Natural killer cell (primary cell): ENCODE results near the gene TMOD2. TPM values are rescaled to one million over a fixed set of nuclear protein-coding genes. Genes with fewer than 3 reads are reported as not detected.

Experiments
- ATAC-seq, 3 donors: fragments of 150-1000 bp in 2 of 3; fragments of 200-7000 bp in 1 of 3; cut with Tn5 transposase; 1 replicate in 1 of 3; 2 replicates in 2 of 3; pipeline ENCODE4 v1.10.0; 2021; ENCODE audit warnings: mild to moderate bottlenecking in 2 of 3, moderate library complexity in 2 of 3
- DNase-seq, 2 donors: peaks; one replicate each; pipeline versions ENCODE4 v3.0.0 to v3.0.0-alpha.2; 2013 to 2021; ENCODE audit warnings: mixed read lengths in 1 of 2
- H3K27ac ChIP-seq: one replicate; pipeline ENCODE4 v1.5.1; 2013; ENCODE audit warnings: mild to moderate bottlenecking, low read length
- H3K27me3 ChIP-seq: one replicate; pipeline ENCODE4 v1.6.1; 2013; ENCODE audit warnings: low read length; ENCODE audit not compliant: control insufficient read depth, insufficient read depth
- H3K36me3 ChIP-seq: one replicate; pipeline ENCODE4 v1.6.1; 2013; ENCODE audit warnings: low read length; ENCODE audit not compliant: control insufficient read depth, insufficient read depth
- H3K4me1 ChIP-seq: one replicate; pipeline ENCODE4 v1.6.1; 2013; ENCODE audit warnings: low read length; ENCODE audit not compliant: control insufficient read depth, insufficient read depth
- H3K4me3 ChIP-seq: one replicate; pipeline ENCODE4 v1.5.1; 2013; ENCODE audit warnings: low read length
- H3K9me3 ChIP-seq: one replicate; pipeline ENCODE4 v1.6.1; 2013; ENCODE audit warnings: low read length; ENCODE audit not compliant: control insufficient read depth, insufficient read depth
- H3K27ac Mint-ChIP-seq, 2 donors: one replicate each; pipeline ENCODE4 v1.8.0; 2022; ENCODE audit warnings: mild to moderate bottlenecking in 2 of 2, mixed read lengths in 2 of 2, moderate library complexity in 1 of 2
- H3K27me3 Mint-ChIP-seq, 2 donors: one replicate each; pipeline ENCODE4 v1.8.0; 2022; ENCODE audit warnings: low read depth in 2 of 2, mixed read lengths in 2 of 2
- H3K36me3 Mint-ChIP-seq: one replicate; pipeline ENCODE4 v1.8.0; 2022; ENCODE audit warnings: mixed read lengths
- H3K4me1 Mint-ChIP-seq, 2 donors: one replicate each; pipeline ENCODE4 v1.8.0; 2022; ENCODE audit warnings: mixed read lengths in 2 of 2
- H3K4me3 Mint-ChIP-seq: one replicate; pipeline ENCODE4 v1.8.0; 2022; ENCODE audit warnings: mild to moderate bottlenecking, moderate library complexity, mixed read lengths
- H3K9me3 Mint-ChIP-seq, 2 donors: one replicate each; pipeline ENCODE4 v1.8.0; 2022; ENCODE audit warnings: mixed read lengths in 2 of 2
- WGBS: methylation state at CpG from one replicate; pipeline ENCODE4 v1.1.7; 2013; ENCODE audit warnings: missing lambda C conversion rate; ENCODE audit not compliant: insufficient coverage; 5-methylcytosine and 5-hydroxymethylcytosine counted together
- intact Hi-C: fragments of 100-400 bp; cut with micrococcal nuclease; formaldehyde crosslinking; loops from one replicate; pipeline ENCODE4 v1.14.2; 2022
- total RNA-seq, 4 donors: library from RNA; stranded (reverse); fragments of 120-200 nt in 1 of 4; gene quantifications; one replicate each; pipeline versions ENCODE4 v1.2.3 to v1.2.4, GENCODE V29; 2013 to 2022
- TF ChIP-seq, protein P1 (sequence below): fragments of 200-600 bp; IDR thresholded peaks from one replicate; pipeline ENCODE4 v1.8.0; 2022; ENCODE audit warnings: antibody characterized with exemption

The TMOD2 gene
- total RNA-seq, 3 donors from 2014 or later (not counting 1 experiment from before 2014, with no cell fraction given) = 1.6 to 4.7 (median 1.6) TPM

- intact Hi-C loops = no loop called here
- H3K4me3 Mint-ChIP-seq = no peak overlapping the region
- TF ChIP-seq, protein P1, sequence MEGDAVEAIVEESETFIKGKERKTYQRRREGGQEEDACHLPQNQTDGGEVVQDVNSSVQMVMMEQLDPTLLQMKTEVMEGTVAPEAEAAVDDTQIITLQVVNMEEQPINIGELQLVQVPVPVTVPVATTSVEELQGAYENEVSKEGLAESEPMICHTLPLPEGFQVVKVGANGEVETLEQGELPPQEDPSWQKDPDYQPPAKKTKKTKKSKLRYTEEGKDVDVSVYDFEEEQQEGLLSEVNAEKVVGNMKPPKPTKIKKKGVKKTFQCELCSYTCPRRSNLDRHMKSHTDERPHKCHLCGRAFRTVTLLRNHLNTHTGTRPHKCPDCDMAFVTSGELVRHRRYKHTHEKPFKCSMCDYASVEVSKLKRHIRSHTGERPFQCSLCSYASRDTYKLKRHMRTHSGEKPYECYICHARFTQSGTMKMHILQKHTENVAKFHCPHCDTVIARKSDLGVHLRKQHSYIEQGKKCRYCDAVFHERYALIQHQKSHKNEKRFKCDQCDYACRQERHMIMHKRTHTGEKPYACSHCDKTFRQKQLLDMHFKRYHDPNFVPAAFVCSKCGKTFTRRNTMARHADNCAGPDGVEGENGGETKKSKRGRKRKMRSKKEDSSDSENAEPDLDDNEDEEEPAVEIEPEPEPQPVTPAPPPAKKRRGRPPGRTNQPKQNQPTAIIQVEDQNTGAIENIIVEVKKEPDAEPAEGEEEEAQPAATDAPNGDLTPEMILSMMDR = no peak
- no peak overlapping the region for H3K27ac Mint-ChIP-seq
- Histone ChIP-seq H3K4me3 (no peak overlapping the region), H3K27ac (no peak overlapping the region), H3K27me3 (no peaks in the 10 kb centered on the region), H3K36me3 (no peaks in the 10 kb centered on the region), H3K9me3 (no peaks in the 10 kb centered on the region), H3K4me1 (peaks cover 7% of the 10 kb centered on the region)
- WGBS = 100% methylated on average over 3 of the region's 5 CpGs
- ATAC-seq (no peak), DNase-seq (no peak)
- H3K36me3 Mint-ChIP-seq = no peaks in the 10 kb centered on the region
- H3K27me3 Mint-ChIP-seq = no peaks in the 10 kb centered on the region
- H3K9me3 Mint-ChIP-seq = no peaks in the 10 kb centered on the region
- peaks cover 69 to 72% of the 10 kb centered on the region in 2 donors for H3K4me1 Mint-ChIP-seq
Observed at GRCh38 chr15:51856714-51857380, 105.5 kb downstream of the TMOD2 start.

DNA sequence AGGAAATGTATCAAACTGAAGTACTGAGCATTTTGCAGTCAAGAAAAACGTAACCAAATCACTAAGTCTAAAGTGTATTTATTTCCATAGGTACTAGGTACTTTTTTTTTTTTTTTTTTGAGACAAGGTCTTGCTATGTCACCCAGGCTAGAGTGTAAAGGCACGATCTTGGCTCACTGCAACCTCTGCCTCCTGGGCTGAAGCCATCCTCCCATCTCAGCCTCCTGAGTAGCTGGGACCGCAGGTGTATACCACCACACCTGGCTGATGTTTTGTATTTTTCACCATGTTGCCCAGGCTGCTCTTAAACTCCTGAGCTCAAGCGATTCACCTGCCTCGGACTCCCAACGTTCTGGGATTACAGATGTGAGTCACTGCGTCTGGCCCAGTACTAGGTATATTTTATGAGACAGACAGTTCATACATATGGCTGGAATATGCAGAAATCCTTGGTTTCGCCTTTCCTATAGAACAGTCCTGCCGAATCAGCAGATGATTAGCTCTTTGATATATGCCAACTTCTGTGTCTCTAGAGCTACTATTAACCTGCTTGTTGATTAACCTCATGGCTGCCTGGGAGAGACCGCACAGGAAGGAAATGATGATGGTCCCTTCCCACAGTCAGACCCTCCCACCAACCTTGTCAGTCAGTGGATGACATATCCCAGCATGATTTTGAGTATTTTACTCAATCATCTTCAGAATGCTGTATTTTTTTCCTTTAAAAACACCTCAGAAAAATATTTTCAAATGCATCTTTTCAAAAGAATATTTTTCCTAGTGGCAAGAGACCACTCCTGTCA, 110.4 kb downstream of the TMOD2 start:
- 79% methylated on average over 10 of the region's 10 CpGs for WGBS
- intact Hi-C loops = no loop called here
- Mint-ChIP-seq H3K9me3 (no peaks in the 10 kb centered on the region), H3K27me3 (no peaks in the 10 kb centered on the region), H3K27ac (peak overlapping the region; percentile 33 to 66), H3K36me3 (peaks cover 9% of the 10 kb centered on the region), H3K4me3 (peak overlapping the region; percentile 43), H3K4me1 (peaks cover 49 to 56% of the 10 kb centered on the region in 2 donors)
- TF ChIP-seq, protein P1 = no peak
- DNase-seq (peak in 1 of 2 donors; percentile 82), ATAC-seq (peak; percentile 69 to 97 (median 78))
- Histone ChIP-seq H3K27ac (no peak overlapping the region), H3K36me3 (peaks cover 16% of the 10 kb centered on the region), H3K27me3 (no peaks in the 10 kb centered on the region), H3K9me3 (no peaks in the 10 kb centered on the region), H3K4me3 (no peak overlapping the region), H3K4me1 (peaks cover 9% of the 10 kb centered on the region)

- intact Hi-C loops = no loop called here
- H3K27ac Mint-ChIP-seq = peak overlapping the region in 1 of 2 donors; percentile 44
- H3K36me3 Mint-ChIP-seq = peaks cover 9% of the 10 kb centered on the region
Observed at GRCh38 chr15:51863131-51863530, 111.7 kb downstream of the TMOD2 start.

More at GRCh38 chr15:51863131-51863530, 111.7 kb downstream of the TMOD2 start:
- no peaks in the 10 kb centered on the region for H3K9me3 Mint-ChIP-seq
- Histone ChIP-seq H3K4me1 (peaks cover 9% of the 10 kb centered on the region), H3K9me3 (no peaks in the 10 kb centered on the region), H3K27me3 (no peaks in the 10 kb centered on the region), H3K4me3 (no peak overlapping the region), H3K36me3 (peaks cover 18% of the 10 kb centered on the region), H3K27ac (no peak overlapping the region)
- no peaks in the 10 kb centered on the region for H3K27me3 Mint-ChIP-seq
- peaks cover 47 to 54% of the 10 kb centered on the region in 2 donors for H3K4me1 Mint-ChIP-seq
- WGBS = 100% methylated on average over 1 of the region's 2 CpGs
- TF ChIP-seq, protein P1 = no peak
- peak overlapping the region; percentile 29 for H3K4me3 Mint-ChIP-seq
- ATAC-seq (no peak), DNase-seq (no peak)
